ENCODE measurements around the gene GRPEL2. TPM values are rescaled to one million over a fixed set of nuclear protein-coding genes. Genes with fewer than 3 reads are reported as not detected.

The GRPEL2 gene
- total and polyA plus RNA-seq, 2 of the 8 experiments (the other 6 are each of a cell fraction or from before 2014, with no cell fraction given) = 11.2 to 52.2 TPM

- TF ChIP-seq, protein P1, sequence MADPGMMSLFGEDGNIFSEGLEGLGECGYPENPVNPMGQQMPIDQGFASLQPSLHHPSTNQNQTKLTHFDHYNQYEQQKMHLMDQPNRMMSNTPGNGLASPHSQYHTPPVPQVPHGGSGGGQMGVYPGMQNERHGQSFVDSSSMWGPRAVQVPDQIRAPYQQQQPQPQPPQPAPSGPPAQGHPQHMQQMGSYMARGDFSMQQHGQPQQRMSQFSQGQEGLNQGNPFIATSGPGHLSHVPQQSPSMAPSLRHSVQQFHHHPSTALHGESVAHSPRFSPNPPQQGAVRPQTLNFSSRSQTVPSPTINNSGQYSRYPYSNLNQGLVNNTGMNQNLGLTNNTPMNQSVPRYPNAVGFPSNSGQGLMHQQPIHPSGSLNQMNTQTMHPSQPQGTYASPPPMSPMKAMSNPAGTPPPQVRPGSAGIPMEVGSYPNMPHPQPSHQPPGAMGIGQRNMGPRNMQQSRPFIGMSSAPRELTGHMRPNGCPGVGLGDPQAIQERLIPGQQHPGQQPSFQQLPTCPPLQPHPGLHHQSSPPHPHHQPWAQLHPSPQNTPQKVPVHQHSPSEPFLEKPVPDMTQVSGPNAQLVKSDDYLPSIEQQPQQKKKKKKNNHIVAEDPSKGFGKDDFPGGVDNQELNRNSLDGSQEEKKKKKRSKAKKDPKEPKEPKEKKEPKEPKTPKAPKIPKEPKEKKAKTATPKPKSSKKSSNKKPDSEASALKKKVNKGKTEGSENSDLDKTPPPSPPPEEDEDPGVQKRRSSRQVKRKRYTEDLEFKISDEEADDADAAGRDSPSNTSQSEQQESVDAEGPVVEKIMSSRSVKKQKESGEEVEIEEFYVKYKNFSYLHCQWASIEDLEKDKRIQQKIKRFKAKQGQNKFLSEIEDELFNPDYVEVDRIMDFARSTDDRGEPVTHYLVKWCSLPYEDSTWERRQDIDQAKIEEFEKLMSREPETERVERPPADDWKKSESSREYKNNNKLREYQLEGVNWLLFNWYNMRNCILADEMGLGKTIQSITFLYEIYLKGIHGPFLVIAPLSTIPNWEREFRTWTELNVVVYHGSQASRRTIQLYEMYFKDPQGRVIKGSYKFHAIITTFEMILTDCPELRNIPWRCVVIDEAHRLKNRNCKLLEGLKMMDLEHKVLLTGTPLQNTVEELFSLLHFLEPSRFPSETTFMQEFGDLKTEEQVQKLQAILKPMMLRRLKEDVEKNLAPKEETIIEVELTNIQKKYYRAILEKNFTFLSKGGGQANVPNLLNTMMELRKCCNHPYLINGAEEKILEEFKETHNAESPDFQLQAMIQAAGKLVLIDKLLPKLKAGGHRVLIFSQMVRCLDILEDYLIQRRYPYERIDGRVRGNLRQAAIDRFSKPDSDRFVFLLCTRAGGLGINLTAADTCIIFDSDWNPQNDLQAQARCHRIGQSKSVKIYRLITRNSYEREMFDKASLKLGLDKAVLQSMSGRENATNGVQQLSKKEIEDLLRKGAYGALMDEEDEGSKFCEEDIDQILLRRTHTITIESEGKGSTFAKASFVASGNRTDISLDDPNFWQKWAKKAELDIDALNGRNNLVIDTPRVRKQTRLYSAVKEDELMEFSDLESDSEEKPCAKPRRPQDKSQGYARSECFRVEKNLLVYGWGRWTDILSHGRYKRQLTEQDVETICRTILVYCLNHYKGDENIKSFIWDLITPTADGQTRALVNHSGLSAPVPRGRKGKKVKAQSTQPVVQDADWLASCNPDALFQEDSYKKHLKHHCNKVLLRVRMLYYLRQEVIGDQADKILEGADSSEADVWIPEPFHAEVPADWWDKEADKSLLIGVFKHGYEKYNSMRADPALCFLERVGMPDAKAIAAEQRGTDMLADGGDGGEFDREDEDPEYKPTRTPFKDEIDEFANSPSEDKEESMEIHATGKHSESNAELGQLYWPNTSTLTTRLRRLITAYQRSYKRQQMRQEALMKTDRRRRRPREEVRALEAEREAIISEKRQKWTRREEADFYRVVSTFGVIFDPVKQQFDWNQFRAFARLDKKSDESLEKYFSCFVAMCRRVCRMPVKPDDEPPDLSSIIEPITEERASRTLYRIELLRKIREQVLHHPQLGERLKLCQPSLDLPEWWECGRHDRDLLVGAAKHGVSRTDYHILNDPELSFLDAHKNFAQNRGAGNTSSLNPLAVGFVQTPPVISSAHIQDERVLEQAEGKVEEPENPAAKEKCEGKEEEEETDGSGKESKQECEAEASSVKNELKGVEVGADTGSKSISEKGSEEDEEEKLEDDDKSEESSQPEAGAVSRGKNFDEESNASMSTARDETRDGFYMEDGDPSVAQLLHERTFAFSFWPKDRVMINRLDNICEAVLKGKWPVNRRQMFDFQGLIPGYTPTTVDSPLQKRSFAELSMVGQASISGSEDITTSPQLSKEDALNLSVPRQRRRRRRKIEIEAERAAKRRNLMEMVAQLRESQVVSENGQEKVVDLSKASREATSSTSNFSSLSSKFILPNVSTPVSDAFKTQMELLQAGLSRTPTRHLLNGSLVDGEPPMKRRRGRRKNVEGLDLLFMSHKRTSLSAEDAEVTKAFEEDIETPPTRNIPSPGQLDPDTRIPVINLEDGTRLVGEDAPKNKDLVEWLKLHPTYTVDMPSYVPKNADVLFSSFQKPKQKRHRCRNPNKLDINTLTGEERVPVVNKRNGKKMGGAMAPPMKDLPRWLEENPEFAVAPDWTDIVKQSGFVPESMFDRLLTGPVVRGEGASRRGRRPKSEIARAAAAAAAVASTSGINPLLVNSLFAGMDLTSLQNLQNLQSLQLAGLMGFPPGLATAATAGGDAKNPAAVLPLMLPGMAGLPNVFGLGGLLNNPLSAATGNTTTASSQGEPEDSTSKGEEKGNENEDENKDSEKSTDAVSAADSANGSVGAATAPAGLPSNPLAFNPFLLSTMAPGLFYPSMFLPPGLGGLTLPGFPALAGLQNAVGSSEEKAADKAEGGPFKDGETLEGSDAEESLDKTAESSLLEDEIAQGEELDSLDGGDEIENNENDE (IDR thresholded peaks at IDR 0.05; ENCODE audit: insufficient replicate concordance, low read length) = no peak
- peak; percentile 59 for TF ChIP-seq NRF1 (IDR thresholded peaks at IDR 0.05; ENCODE audit: low read depth, low read length)
Measured at GRCh38 chr5:149345147-149345891, at the start of gene GRPEL2 (continued).

Measured in H1 (cell line).